Activated naive CD8-positive, alpha-beta T cell (primary cell): ENCODE data around the gene MT1F.
A peak's percentile ranks its signal among the peaks of the same experiment; 100 is the strongest.

Experiments used
- H3K27ac Mint-ChIP-seq: one replicate; pipeline ENCODE4 v1.8.0; 2021; ENCODE audit warnings: mixed read lengths
- H3K27me3 Mint-ChIP-seq: one replicate; pipeline ENCODE4 v1.8.0; 2021; ENCODE audit warnings: mixed read lengths
- H3K36me3 Mint-ChIP-seq: one replicate; pipeline ENCODE4 v1.8.0; 2021; ENCODE audit warnings: mixed read lengths
- H3K4me1 Mint-ChIP-seq: one replicate; pipeline ENCODE4 v1.8.0; 2021; ENCODE audit warnings: low read depth, mixed read lengths
- H3K4me3 Mint-ChIP-seq: one replicate; pipeline ENCODE4 v1.8.0; 2021; ENCODE audit warnings: mild to moderate bottlenecking, mixed read lengths
- H3K9me3 Mint-ChIP-seq: one replicate; pipeline ENCODE4 v1.8.0; 2021; ENCODE audit warnings: low read depth, mixed read lengths

Gene MT1F

GRCh38 chr16:56632848-56633365 lies 24.9 kb upstream of the MT1F start:
- H3K36me3 Mint-ChIP-seq, result no peaks in the 10 kb centered on the region
- no peak overlapping the region for H3K27ac Mint-ChIP-seq
- H3K4me3 Mint-ChIP-seq, result peak overlapping the region; percentile 68
- peaks cover 46% of the 10 kb centered on the region for H3K27me3 Mint-ChIP-seq
- no peaks in the 10 kb centered on the region for H3K9me3 Mint-ChIP-seq
- H3K4me1 Mint-ChIP-seq, result peaks cover 30% of the 10 kb centered on the region

GRCh38 chr16:56633535-56633934 lies 24.2 kb upstream of the MT1F start:
- H3K36me3 Mint-ChIP-seq, result no peaks in the 10 kb centered on the region
- no peaks in the 10 kb centered on the region for H3K9me3 Mint-ChIP-seq
- no peak overlapping the region for H3K27ac Mint-ChIP-seq
- H3K4me1 Mint-ChIP-seq, result peaks cover 33% of the 10 kb centered on the region
- peaks cover 47% of the 10 kb centered on the region for H3K27me3 Mint-ChIP-seq
- H3K4me3 Mint-ChIP-seq, result no peak overlapping the region

DNA sequence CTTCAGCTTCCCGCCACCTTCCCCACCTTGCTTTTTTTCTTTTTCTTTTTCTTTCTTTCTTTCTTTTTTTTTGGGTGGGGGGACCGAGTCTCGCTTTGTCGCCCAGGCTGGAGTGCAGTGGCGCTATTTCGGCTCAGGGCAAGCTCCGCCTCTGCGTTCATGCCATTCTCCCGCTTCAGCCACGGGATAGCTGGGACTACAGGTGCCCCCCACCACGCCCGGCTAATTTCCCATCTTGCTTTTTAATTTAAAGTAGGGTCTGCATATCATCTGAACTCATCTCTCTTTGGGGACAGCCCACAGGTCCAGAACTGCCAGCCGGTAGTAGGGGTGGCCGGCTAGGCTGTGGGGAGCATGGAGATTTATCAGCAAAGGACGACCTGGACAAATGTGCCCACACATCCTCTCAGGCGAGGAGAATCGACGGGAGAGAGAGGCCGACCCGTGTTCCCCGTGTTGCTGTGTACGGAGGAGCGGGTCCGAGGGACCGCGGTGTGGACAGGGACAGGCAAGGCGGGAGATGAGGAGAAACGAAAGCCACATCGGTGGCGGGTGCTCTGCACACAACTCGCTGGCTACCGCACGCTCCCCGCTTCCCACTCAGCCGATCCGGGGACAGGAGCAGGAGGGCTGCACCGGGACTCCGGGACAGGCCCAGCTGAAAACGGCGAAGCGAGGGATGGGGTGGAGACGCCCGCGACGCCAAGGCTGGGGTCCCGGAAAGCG lies 22.9 kb upstream of the MT1F start:
- Mint-ChIP-seq H3K4me3 (peak overlapping the region; percentile 84), H3K4me1 (peaks cover 35% of the 10 kb centered on the region), H3K27me3 (peaks cover 51% of the 10 kb centered on the region), H3K36me3 (no peaks in the 10 kb centered on the region), H3K27ac (peak overlapping the region; percentile 16), H3K9me3 (no peaks in the 10 kb centered on the region)

DNA sequence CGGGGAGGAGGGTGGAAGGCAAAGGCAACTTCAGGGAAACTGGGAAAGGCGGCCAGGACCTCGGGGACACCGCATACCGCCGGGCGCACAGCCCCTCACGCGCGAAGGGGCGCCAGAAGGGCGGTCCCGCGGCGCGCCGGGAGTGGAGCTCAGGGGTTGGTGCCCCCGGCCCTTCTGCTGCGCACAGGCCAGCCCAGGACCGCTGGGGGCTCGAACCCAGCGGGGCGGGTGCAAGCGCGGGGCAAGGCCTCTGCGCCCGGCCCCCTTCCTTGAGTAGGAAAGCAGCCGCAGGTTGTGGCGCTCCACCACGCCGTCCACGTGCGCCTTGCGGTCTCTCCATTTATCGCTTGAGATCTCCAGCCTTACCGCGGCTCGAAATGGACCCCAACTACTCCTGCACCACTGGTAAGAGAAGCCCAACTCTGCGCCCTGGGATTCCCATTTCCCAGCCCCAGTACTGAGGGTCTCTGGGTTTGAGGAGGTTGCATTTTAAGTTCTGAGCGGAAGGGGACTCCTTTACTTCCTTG lies 22.3 kb upstream of the MT1F start:
- Mint-ChIP-seq H3K27ac (no peak overlapping the region), H3K27me3 (peaks cover 55% of the 10 kb centered on the region), H3K4me3 (peak overlapping the region; percentile 84), H3K9me3 (no peaks in the 10 kb centered on the region), H3K36me3 (no peaks in the 10 kb centered on the region), H3K4me1 (peaks cover 35% of the 10 kb centered on the region)

DNA sequence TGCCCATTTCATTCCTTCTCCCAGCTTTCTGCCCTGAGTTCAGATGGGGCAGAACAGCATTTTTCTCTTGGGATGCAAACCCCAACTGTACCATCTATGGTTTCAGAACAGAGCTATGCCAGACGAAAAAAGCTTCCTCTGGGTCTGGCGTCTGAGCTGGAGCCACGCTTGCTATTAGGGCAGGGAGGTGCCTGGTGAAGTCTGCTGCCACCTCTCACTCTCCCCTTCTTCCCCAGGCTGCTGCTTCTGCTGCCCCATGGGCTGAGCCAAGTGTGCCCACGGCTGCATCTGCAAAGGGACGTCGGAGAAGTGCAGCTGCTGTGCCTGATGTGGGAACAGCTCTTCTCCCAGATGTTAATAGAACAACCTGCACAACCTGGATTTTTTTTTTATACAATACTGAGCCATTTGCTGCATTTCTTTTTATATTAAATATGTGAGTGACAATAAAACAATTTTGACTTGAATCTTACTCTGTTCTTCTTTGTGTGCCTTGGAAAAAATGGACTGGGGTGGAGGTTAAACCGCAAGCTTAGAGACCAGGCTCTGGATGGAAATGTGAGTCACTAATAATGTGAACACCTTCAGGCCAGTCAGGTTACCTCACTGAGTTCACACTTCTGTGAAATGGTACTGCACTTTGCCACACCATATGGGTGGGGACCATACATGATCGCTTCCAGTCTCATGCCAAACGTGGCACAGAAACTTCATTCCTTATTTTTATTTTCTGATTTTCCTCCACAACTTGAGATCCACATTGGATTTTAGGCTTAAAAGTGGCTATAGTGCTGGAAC lies 20.9 kb upstream of the MT1F start:
- no peaks in the 10 kb centered on the region for H3K36me3 Mint-ChIP-seq
- H3K4me3 Mint-ChIP-seq, result peak overlapping the region; percentile 74
- peaks cover 45% of the 10 kb centered on the region for H3K27me3 Mint-ChIP-seq
- no peak overlapping the region for H3K27ac Mint-ChIP-seq
- H3K4me1 Mint-ChIP-seq, result peaks cover 30% of the 10 kb centered on the region
- no peaks in the 10 kb centered on the region for H3K9me3 Mint-ChIP-seq

GRCh38 chr16:56637814-56638750 lies 19.7 kb upstream of the MT1F start, which contains the start of gene MT1A:
Gene MT1A (plus strand): TSS chr16:56638666. CDS start chr16:56638739, 73 bp downstream.
- H3K27me3 Mint-ChIP-seq, result peaks cover 41% of the 10 kb centered on the region
- peak within 1 kb of the TSS; percentile 68 for H3K4me3 Mint-ChIP-seq
- H3K4me1 Mint-ChIP-seq, result peaks cover 34% of the 10 kb centered on the region
- no peaks in the 10 kb centered on the region for H3K9me3 Mint-ChIP-seq
- H3K36me3 Mint-ChIP-seq, result no peaks in the 10 kb centered on the region
- no peak within 1 kb of the TSS for H3K27ac Mint-ChIP-seq

DNA sequence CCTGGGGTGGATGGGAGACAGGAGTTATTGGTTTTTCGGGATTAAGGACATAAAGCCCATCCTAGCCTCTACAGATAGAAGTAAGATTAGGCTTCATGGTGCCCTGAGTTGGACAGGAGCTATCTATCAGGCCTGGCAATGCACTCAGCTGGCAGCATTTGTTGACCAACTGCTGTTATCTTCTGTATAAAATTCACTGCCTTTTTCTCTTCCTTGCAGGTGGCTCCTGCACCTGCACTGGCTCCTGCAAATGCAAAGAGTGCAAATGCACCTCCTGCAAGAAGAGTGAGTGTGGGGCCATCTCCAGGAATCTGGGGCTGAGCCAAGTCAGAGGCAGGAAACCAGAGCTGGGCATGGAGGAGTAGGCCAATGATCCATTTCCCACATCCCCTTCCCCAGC lies 18.7 kb upstream of the MT1F start:
- H3K4me1 Mint-ChIP-seq, result peaks cover 41% of the 10 kb centered on the region
- H3K27me3 Mint-ChIP-seq, result peaks cover 33% of the 10 kb centered on the region
- no peak overlapping the region for H3K27ac Mint-ChIP-seq
- no peaks in the 10 kb centered on the region for H3K36me3 Mint-ChIP-seq
- no peaks in the 10 kb centered on the region for H3K9me3 Mint-ChIP-seq
- no peak overlapping the region for H3K4me3 Mint-ChIP-seq

- Mint-ChIP-seq H3K4me3 (no peak overlapping the region), H3K4me1 (peaks cover 41% of the 10 kb centered on the region), H3K27ac (no peak overlapping the region), H3K27me3 (peaks cover 25% of the 10 kb centered on the region), H3K9me3 (no peaks in the 10 kb centered on the region), H3K36me3 (no peaks in the 10 kb centered on the region)
Observed at GRCh38 chr16:56640076-56640475, 17.7 kb upstream of the MT1F start.

DNA sequence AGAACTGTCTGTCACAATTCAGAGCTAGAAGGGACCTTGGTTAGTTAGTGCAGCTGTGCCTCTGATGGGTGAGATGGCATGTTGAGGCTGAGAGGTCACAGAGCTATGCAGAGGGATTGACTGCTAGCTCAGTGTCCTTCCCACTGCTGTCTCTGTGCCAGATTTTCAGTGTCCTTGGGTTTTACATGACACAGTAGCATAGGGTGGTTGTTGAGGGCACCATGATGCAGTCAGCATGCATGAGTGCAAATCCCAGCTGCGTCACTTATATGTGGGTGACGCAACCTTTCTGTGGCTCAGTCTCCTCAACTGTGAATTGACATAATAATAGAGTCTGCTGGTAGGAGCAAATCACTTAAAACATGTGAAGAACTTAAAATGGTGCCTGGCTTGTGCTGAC lies 16.6 kb upstream of the MT1F start:
- peaks cover 21% of the 10 kb centered on the region for H3K27me3 Mint-ChIP-seq

GRCh38 chr16:56643080-56643778 lies 14.5 kb upstream of the MT1F start:
- no peaks in the 10 kb centered on the region for H3K36me3 Mint-ChIP-seq
- H3K9me3 Mint-ChIP-seq, result no peaks in the 10 kb centered on the region
- H3K4me1 Mint-ChIP-seq, result peaks cover 25% of the 10 kb centered on the region
- H3K27me3 Mint-ChIP-seq, result peaks cover 10% of the 10 kb centered on the region
- H3K4me3 Mint-ChIP-seq, result peak overlapping the region; percentile 66
- no peak overlapping the region for H3K27ac Mint-ChIP-seq

More for the DNA sequence above, 16.6 kb upstream of the MT1F start:
- Mint-ChIP-seq H3K9me3 (no peaks in the 10 kb centered on the region), H3K4me1 (peaks cover 34% of the 10 kb centered on the region), H3K4me3 (no peak overlapping the region), H3K36me3 (no peaks in the 10 kb centered on the region), H3K27ac (no peak overlapping the region)

DNA sequence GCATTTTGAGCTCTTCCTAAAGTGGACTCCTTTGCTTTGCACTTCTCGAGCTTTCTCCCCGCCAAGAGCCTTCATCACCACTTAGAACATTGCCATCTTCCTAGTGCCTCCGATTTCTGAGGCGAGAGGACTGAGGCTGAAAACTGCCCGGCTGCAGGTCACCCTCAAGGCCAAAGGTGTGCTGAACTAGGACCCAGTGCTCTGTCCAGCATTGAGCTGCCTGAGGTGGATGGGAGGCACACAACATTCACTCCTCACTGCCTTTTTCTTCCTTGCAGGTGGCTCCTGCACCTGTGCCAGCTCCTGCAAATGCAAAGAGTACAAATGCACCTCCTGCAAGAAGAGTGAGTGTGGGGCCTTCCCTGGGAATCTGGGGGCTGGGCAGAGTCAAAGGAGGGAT lies 13.9 kb upstream of the MT1F start:
- Mint-ChIP-seq H3K4me1 (peaks cover 22% of the 10 kb centered on the region), H3K27me3 (peaks cover 10% of the 10 kb centered on the region), H3K27ac (no peak overlapping the region), H3K4me3 (peak overlapping the region; percentile 66), H3K9me3 (no peaks in the 10 kb centered on the region), H3K36me3 (no peaks in the 10 kb centered on the region)

- peaks cover 22% of the 10 kb centered on the region for H3K4me1 Mint-ChIP-seq
- no peaks in the 10 kb centered on the region for H3K27me3 Mint-ChIP-seq
- no peak overlapping the region for H3K27ac Mint-ChIP-seq
- no peaks in the 10 kb centered on the region for H3K36me3 Mint-ChIP-seq
- no peak overlapping the region for H3K4me3 Mint-ChIP-seq
- H3K9me3 Mint-ChIP-seq, result no peaks in the 10 kb centered on the region
Observed at GRCh38 chr16:56645311-56645710, 12.4 kb upstream of the MT1F start.

DNA sequence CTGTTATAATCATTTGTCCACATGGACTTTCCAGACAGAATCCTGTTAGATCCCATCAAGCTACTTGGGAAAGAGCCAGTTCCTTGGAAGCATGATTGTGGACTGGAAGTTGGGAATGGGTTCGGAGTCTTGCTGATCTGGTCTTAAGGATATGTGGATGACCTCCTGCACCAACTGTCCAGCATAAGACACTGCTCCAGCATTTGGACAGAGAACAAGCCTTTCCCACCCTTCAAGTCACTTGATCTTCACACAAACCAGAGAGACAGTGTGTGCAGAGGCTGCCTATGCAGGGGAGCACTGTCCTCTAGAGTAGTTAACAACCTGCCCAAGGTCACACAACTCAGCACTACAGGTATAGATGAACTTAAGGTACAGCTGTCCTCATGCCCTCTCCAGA lies 11.9 kb upstream of the MT1F start:
- no peaks in the 10 kb centered on the region for H3K9me3 Mint-ChIP-seq
- no peaks in the 10 kb centered on the region for H3K27me3 Mint-ChIP-seq
- H3K4me3 Mint-ChIP-seq, result no peak overlapping the region
- H3K36me3 Mint-ChIP-seq, result no peaks in the 10 kb centered on the region
- peak overlapping the region; percentile 22 for H3K27ac Mint-ChIP-seq
- H3K4me1 Mint-ChIP-seq, result peaks cover 22% of the 10 kb centered on the region
